ENCODE results near the gene OTOP2. TPM values are rescaled to one million over a fixed set of nuclear protein-coding genes. Genes with fewer than 3 reads are reported as not detected.

The OTOP2 gene
- total and polyA plus RNA-seq, 9 of the 15 experiments (the other 6 are each of a cell fraction or from before 2014, with no cell fraction given) = 0.04 to 0.36 (median 0.14) TPM; not detected in 1

DNA sequence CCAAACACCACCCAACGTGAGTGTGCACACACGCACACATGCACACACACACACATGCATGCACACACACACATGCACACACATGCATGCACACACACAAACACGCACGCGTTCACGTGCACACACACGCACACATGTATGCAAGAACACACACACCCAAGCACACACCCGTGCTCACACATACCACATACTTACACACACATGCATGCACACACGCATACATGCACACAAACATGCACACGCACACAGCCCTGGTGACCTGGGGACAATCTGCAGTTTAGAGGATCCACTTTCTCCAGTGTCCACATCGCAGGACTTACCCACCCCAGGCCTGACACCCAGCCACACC is 7.2 kb upstream of the OTOP2 start:
- intact Hi-C loops (cut with micrococcal nuclease) (no loop called here), in situ Hi-C loops (cut with MboI) (no loop called here)
- no peak for DNase-seq (ENCODE audit: extremely low read depth in 1 of 4, low spot score in 3 of 4)
- Histone ChIP-seq H3K27me3 (ENCODE audit: control insufficient read depth in 2 of 2, insufficient read depth in 2 of 2, low read length in 2 of 2) (no peaks in the 10 kb centered on the region), H3K27ac (ENCODE audit: extremely low read depth, low read depth, low read length) (no peak overlapping the region), H3K4me3 (no peak overlapping the region), H3K36me3 (ENCODE audit: control insufficient read depth, insufficient read depth, low read length) (no peaks in the 10 kb centered on the region), H4K20me1 (replicated peaks; ENCODE audit: control insufficient read depth, insufficient read depth, low read length) (no peaks in the 10 kb centered on the region), H3K9me3 (replicated peaks; ENCODE audit: control insufficient read depth, insufficient read depth, low read depth, low read length) (no peaks in the 10 kb centered on the region), H3K4me1 (replicated peaks in 1 of 2; ENCODE audit: control insufficient read depth in 2 of 2, insufficient read depth in 2 of 2, low read length in 2 of 2) (peaks cover 2 to 39% of the 10 kb centered on the region in 2 experiments; a peak in 2 of 5 replicates), H2AFZ (ENCODE audit: low read depth, low read length) (no peak overlapping the region), H3K79me2 (ENCODE audit: control insufficient read depth, insufficient read depth, low read length) (no peaks in the 10 kb centered on the region), H3K9me1 (ENCODE audit: control insufficient read depth, insufficient read depth, low read length) (no peaks in the 10 kb centered on the region), H3K4me2 (ENCODE audit: insufficient read depth, low read length) (no peak overlapping the region), H3K9ac (ENCODE audit: insufficient read depth in 1 of 2, low read depth in 2 of 2, low read length in 2 of 2) (peak overlapping the region in 1 of 2 experiments; percentile 14; a peak in 1 of 4 replicates)
- no peak for FAIRE-seq
- TF ChIP-seq ARID2 (IDR thresholded peaks at IDR 0.05) = peak; percentile 61; the same call in 1 of the 2 replicates
- no peak for TF ChIP-seq TOE1 (IDR thresholded peaks at IDR 0.05; ENCODE audit: borderline replicate concordance)
- no peak for TF ChIP-seq TOE1 (CRISPR knock-in tag; IDR thresholded peaks at IDR 0.05; ENCODE audit: borderline replicate concordance, low read depth)
- TF ChIP-seq, protein P1, sequence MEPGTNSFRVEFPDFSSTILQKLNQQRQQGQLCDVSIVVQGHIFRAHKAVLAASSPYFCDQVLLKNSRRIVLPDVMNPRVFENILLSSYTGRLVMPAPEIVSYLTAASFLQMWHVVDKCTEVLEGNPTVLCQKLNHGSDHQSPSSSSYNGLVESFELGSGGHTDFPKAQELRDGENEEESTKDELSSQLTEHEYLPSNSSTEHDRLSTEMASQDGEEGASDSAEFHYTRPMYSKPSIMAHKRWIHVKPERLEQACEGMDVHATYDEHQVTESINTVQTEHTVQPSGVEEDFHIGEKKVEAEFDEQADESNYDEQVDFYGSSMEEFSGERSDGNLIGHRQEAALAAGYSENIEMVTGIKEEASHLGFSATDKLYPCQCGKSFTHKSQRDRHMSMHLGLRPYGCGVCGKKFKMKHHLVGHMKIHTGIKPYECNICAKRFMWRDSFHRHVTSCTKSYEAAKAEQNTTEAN (CRISPR knock-in tag; IDR thresholded peaks at IDR 0.05) = 0 out of 2 replicates have a peak, but pooled peaks have one; percentile 65
- no peak for TF ChIP-seq YBX1 (IDR thresholded peaks at IDR 0.05)
- TF ChIP-seq, protein P2, sequence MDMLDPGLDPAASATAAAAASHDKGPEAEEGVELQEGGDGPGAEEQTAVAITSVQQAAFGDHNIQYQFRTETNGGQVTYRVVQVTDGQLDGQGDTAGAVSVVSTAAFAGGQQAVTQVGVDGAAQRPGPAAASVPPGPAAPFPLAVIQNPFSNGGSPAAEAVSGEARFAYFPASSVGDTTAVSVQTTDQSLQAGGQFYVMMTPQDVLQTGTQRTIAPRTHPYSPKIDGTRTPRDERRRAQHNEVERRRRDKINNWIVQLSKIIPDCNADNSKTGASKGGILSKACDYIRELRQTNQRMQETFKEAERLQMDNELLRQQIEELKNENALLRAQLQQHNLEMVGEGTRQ (CRISPR knock-in tag; IDR thresholded peaks at IDR 0.05) = no peak
- TF ChIP-seq PHF20 (IDR thresholded peaks at IDR 0.05; ENCODE audit: partially characterized antibody) = peak; percentile 35
- TF ChIP-seq ZNF431 (CRISPR knock-in tag; IDR thresholded peaks at IDR 0.05) = no peak
- TF ChIP-seq KDM1A (IDR thresholded peaks at IDR 0.05) = peak in 1 of 2 experiments; percentile 95; a peak in 2 of 4 replicates
- ChIA-PET POLR2A (no interaction called here), CTCF (ENCODE audit: low intra/inter-chr PET ratio) (no interaction called here)
- no TSS peak for BruUV-seq (replicated peaks)
- whole genome bisulfite sequencing (ENCODE audit: insufficient coverage, low coverage, missing lambda C conversion rate) = 51% methylated on average over 11 of the region's 11 CpGs
- no peak for ATAC-seq
